Activated CD4-positive, alpha-beta T cell treated with anti-CD3 and anti-CD28 coated beads, Interleukin-2, amount 10 ng/mL, durations not matched to agents 24 days and 14 days (primary cell): ENCODE measurements around the gene COMMD2. TPM values are rescaled to one million over a fixed set of nuclear protein-coding genes. Genes with fewer than 3 reads are reported as not detected.

Experiments used
- DNase-seq: peaks from one replicate; pipeline ENCODE4 v3.0.0; 2022
- H3K27ac Mint-ChIP-seq: one replicate; pipeline ENCODE4 v1.8.0; 2022; ENCODE audit warnings: mild to moderate bottlenecking, mixed read lengths
- H3K27me3 Mint-ChIP-seq: one replicate; pipeline ENCODE4 v1.8.0; 2022; ENCODE audit warnings: mixed read lengths
- H3K36me3 Mint-ChIP-seq: one replicate; pipeline ENCODE4 v1.8.0; 2022; ENCODE audit warnings: low read depth, mild to moderate bottlenecking, mixed read lengths
- H3K4me1 Mint-ChIP-seq: one replicate; pipeline ENCODE4 v1.8.0; 2021; ENCODE audit warnings: mixed read lengths
- H3K4me3 Mint-ChIP-seq: one replicate; pipeline ENCODE4 v1.8.0; 2022; ENCODE audit warnings: mild to moderate bottlenecking, moderate library complexity, mixed read lengths
- H3K9me3 Mint-ChIP-seq: one replicate; pipeline ENCODE4 v1.8.0; 2021; ENCODE audit warnings: mixed read lengths
- intact Hi-C: fragments of 100-400 bp; cut with micrococcal nuclease; formaldehyde crosslinking; loops from one replicate; pipeline ENCODE4 v1.15.1; 2023
- total RNA-seq: library from RNA; stranded (reverse); gene quantifications from 2 replicates; pipeline ENCODE4 v1.2.3, GENCODE V29; 2022

Gene COMMD2
- total RNA-seq, 1 donor from 2014 or later, result 42.1 TPM

GRCh38 chr3:149776170-149776569 is 23.9 kb upstream of the COMMD2 start:
- Mint-ChIP-seq H3K27me3 (peaks cover 18% of the 10 kb centered on the region), H3K4me1 (no peaks in the 10 kb centered on the region), H3K27ac (no peak overlapping the region), H3K36me3 (no peaks in the 10 kb centered on the region), H3K4me3 (no peak overlapping the region), H3K9me3 (no peaks in the 10 kb centered on the region)
- intact Hi-C loops, result no loop called here
- no peak for DNase-seq

GRCh38 chr3:149772861-149773260 is 20.6 kb upstream of the COMMD2 start:
- Mint-ChIP-seq H3K27ac (no peak overlapping the region), H3K36me3 (no peaks in the 10 kb centered on the region), H3K27me3 (peaks cover 16% of the 10 kb centered on the region), H3K4me3 (no peak overlapping the region), H3K4me1 (no peaks in the 10 kb centered on the region), H3K9me3 (no peaks in the 10 kb centered on the region)
- intact Hi-C loops, result loop anchor here (5.0 kb wide), 2 partner anchors 241 to 261 kb away; no protein-coding TSS in a partner anchor
- no peak for DNase-seq

- no peaks in the 10 kb centered on the region for H3K9me3 Mint-ChIP-seq
- DNase-seq, result peak; percentile 80
- H3K36me3 Mint-ChIP-seq, result no peaks in the 10 kb centered on the region
- peaks cover 15% of the 10 kb centered on the region for H3K27me3 Mint-ChIP-seq
- H3K27ac Mint-ChIP-seq, result no peak overlapping the region
- H3K4me1 Mint-ChIP-seq, result no peaks in the 10 kb centered on the region
- intact Hi-C loops, result loop anchor here (1.0 to 5.0 kb wide), 3 partner anchors 202 to 259 kb away; no protein-coding TSS in a partner anchor
- H3K4me3 Mint-ChIP-seq, result no peak overlapping the region
Observed at GRCh38 chr3:149771652-149772271, 19.5 kb upstream of the COMMD2 start.

GRCh38 chr3:149770246-149770645 is 18.0 kb upstream of the COMMD2 start:
- no peaks in the 10 kb centered on the region for H3K9me3 Mint-ChIP-seq
- H3K4me1 Mint-ChIP-seq, result no peaks in the 10 kb centered on the region
- intact Hi-C loops, result loop anchor here (5.0 kb wide), 2 partner anchors 238 to 258 kb away; no protein-coding TSS in a partner anchor
- no peak overlapping the region for H3K27ac Mint-ChIP-seq
- no peak for DNase-seq
- peaks cover 25% of the 10 kb centered on the region for H3K27me3 Mint-ChIP-seq
- no peak overlapping the region for H3K4me3 Mint-ChIP-seq
- no peaks in the 10 kb centered on the region for H3K36me3 Mint-ChIP-seq

GRCh38 chr3:149768704-149769103 is 16.4 kb upstream of the COMMD2 start:
- H3K4me3 Mint-ChIP-seq, result no peak overlapping the region
- DNase-seq, result no peak
- no peaks in the 10 kb centered on the region for H3K4me1 Mint-ChIP-seq
- no peaks in the 10 kb centered on the region for H3K9me3 Mint-ChIP-seq
- intact Hi-C loops, result no loop called here
- H3K27ac Mint-ChIP-seq, result no peak overlapping the region
- H3K36me3 Mint-ChIP-seq, result no peaks in the 10 kb centered on the region
- H3K27me3 Mint-ChIP-seq, result peaks cover 31% of the 10 kb centered on the region

GRCh38 chr3:149767720-149768119 is 15.4 kb upstream of the COMMD2 start:
- Mint-ChIP-seq H3K4me1 (no peaks in the 10 kb centered on the region), H3K9me3 (no peaks in the 10 kb centered on the region), H3K27ac (no peak overlapping the region), H3K27me3 (peaks cover 31% of the 10 kb centered on the region), H3K36me3 (no peaks in the 10 kb centered on the region), H3K4me3 (no peak overlapping the region)
- no peak for DNase-seq
- intact Hi-C loops, result no loop called here

- no peaks in the 10 kb centered on the region for H3K9me3 Mint-ChIP-seq
- intact Hi-C loops, result no loop called here
- H3K36me3 Mint-ChIP-seq, result no peaks in the 10 kb centered on the region
- H3K27me3 Mint-ChIP-seq, result peaks cover 25% of the 10 kb centered on the region
- H3K27ac Mint-ChIP-seq, result no peak overlapping the region
- DNase-seq, result no peak
- no peak overlapping the region for H3K4me3 Mint-ChIP-seq
- no peaks in the 10 kb centered on the region for H3K4me1 Mint-ChIP-seq
Observed at GRCh38 chr3:149765762-149766334, 13.6 kb upstream of the COMMD2 start.

GRCh38 chr3:149764302-149764701 is 12.0 kb upstream of the COMMD2 start:
- H3K36me3 Mint-ChIP-seq, result no peaks in the 10 kb centered on the region
- no peak overlapping the region for H3K27ac Mint-ChIP-seq
- no peaks in the 10 kb centered on the region for H3K4me1 Mint-ChIP-seq
- intact Hi-C loops, result no loop called here
- no peaks in the 10 kb centered on the region for H3K9me3 Mint-ChIP-seq
- no peak for DNase-seq
- peaks cover 27% of the 10 kb centered on the region for H3K27me3 Mint-ChIP-seq
- H3K4me3 Mint-ChIP-seq, result no peak overlapping the region

GRCh38 chr3:149763565-149764195 is 11.4 kb upstream of the COMMD2 start:
- H3K36me3 Mint-ChIP-seq, result no peaks in the 10 kb centered on the region
- no peak for DNase-seq
- H3K27me3 Mint-ChIP-seq, result peaks cover 28% of the 10 kb centered on the region
- H3K4me1 Mint-ChIP-seq, result no peaks in the 10 kb centered on the region
- no peak overlapping the region for H3K27ac Mint-ChIP-seq
- intact Hi-C loops, result no loop called here
- no peaks in the 10 kb centered on the region for H3K9me3 Mint-ChIP-seq
- no peak overlapping the region for H3K4me3 Mint-ChIP-seq

- H3K27ac Mint-ChIP-seq, result no peak overlapping the region
- DNase-seq, result no peak
- H3K27me3 Mint-ChIP-seq, result peaks cover 4% of the 10 kb centered on the region
- H3K4me3 Mint-ChIP-seq, result peak overlapping the region; percentile 96
- peaks cover 13% of the 10 kb centered on the region for H3K4me1 Mint-ChIP-seq
- peaks cover 10% of the 10 kb centered on the region for H3K36me3 Mint-ChIP-seq
- H3K9me3 Mint-ChIP-seq, result no peaks in the 10 kb centered on the region
- intact Hi-C loops, result loop anchor here (2.0 kb wide), 1 partner anchor 655 kb away; the partner anchor contains the start of gene TSC22D2
Observed at GRCh38 chr3:149753717-149754116, 1.4 kb upstream of the COMMD2 start.

GRCh38 chr3:149752788-149753136 is 473 bp upstream of the COMMD2 start:
- no peak for DNase-seq
- peaks cover 3% of the 10 kb centered on the region for H3K27me3 Mint-ChIP-seq
- H3K36me3 Mint-ChIP-seq, result peaks cover 20% of the 10 kb centered on the region
- intact Hi-C loops, result loop anchor here (1.0 to 2.0 kb wide), 4 partner anchors 60 to 656 kb away; partner anchors contain the start of genes TSC22D2 and WWTR1
- no peaks in the 10 kb centered on the region for H3K9me3 Mint-ChIP-seq
- peak overlapping the region; percentile 96 for H3K4me3 Mint-ChIP-seq
- peaks cover 13% of the 10 kb centered on the region for H3K4me1 Mint-ChIP-seq
- H3K27ac Mint-ChIP-seq, result peak overlapping the region; percentile 86

GRCh38 chr3:149751551-149751950 is 738 bp downstream of the COMMD2 start:
- no peak overlapping the region for H3K27ac Mint-ChIP-seq
- peaks cover 29% of the 10 kb centered on the region for H3K36me3 Mint-ChIP-seq
- intact Hi-C loops, result no loop called here
- H3K4me1 Mint-ChIP-seq, result peaks cover 13% of the 10 kb centered on the region
- H3K4me3 Mint-ChIP-seq, result peak overlapping the region; percentile 96
- no peaks in the 10 kb centered on the region for H3K9me3 Mint-ChIP-seq
- DNase-seq, result no peak
- peaks cover 2% of the 10 kb centered on the region for H3K27me3 Mint-ChIP-seq

- Mint-ChIP-seq H3K27ac (no peak overlapping the region), H3K27me3 (no peaks in the 10 kb centered on the region), H3K4me3 (no peak overlapping the region), H3K9me3 (no peaks in the 10 kb centered on the region), H3K36me3 (peaks cover 46% of the 10 kb centered on the region), H3K4me1 (no peaks in the 10 kb centered on the region)
- intact Hi-C loops, result no loop called here
- DNase-seq, result no peak
Observed at GRCh38 chr3:149744606-149745005, 7.7 kb downstream of the COMMD2 start.

GRCh38 chr3:149744151-149744550 is 8.1 kb downstream of the COMMD2 start:
- DNase-seq, result no peak
- H3K9me3 Mint-ChIP-seq, result no peaks in the 10 kb centered on the region
- H3K36me3 Mint-ChIP-seq, result peaks cover 47% of the 10 kb centered on the region
- no peaks in the 10 kb centered on the region for H3K27me3 Mint-ChIP-seq
- no peaks in the 10 kb centered on the region for H3K4me1 Mint-ChIP-seq
- H3K4me3 Mint-ChIP-seq, result no peak overlapping the region
- no peak overlapping the region for H3K27ac Mint-ChIP-seq
- intact Hi-C loops, result no loop called here
